H9 (cell line): ENCODE data around the gene CPNE5. TPM values are rescaled to one million over a fixed set of nuclear protein-coding genes. Genes with fewer than 3 reads are reported as not detected.

Experiments used
- DNase-seq: peaks from one replicate; pipeline ENCODE4 v3.0.0-alpha.2; 2017
- H2AFZ ChIP-seq: one replicate; pipeline ENCODE4 v1.6.1; 2013; ENCODE audit warnings: mild to moderate bottlenecking, low read length, control low read depth, moderate library complexity
- H2AK5ac ChIP-seq: 2 replicates; pipeline ENCODE4 v1.6.1; 2013; ENCODE audit warnings: low read length, control low read depth, mixed read lengths; ENCODE audit not compliant: insufficient read length
- H2BK120ac ChIP-seq: one replicate; pipeline ENCODE4 v1.6.1; 2013; ENCODE audit warnings: low read depth, mild to moderate bottlenecking, low read length, control low read depth, inconsistent platforms; ENCODE audit not compliant: poor library complexity, severe bottlenecking
- H2BK12ac ChIP-seq: 2 replicates; pipeline ENCODE4 v1.6.1; 2013; ENCODE audit warnings: low read length, control low read depth, mixed read lengths, low read depth; ENCODE audit not compliant: insufficient read length
- H2BK15ac ChIP-seq: 2 replicates; pipeline ENCODE4 v1.6.1; 2013; ENCODE audit warnings: low read depth, low read length, control low read depth
- H2BK20ac ChIP-seq: one replicate; pipeline ENCODE4 v1.6.1; 2013; ENCODE audit warnings: low read depth, mild to moderate bottlenecking, low read length, control low read depth, inconsistent platforms; ENCODE audit not compliant: poor library complexity, severe bottlenecking
- H2BK5ac ChIP-seq: 2 replicates; pipeline ENCODE4 v1.6.1; 2013; ENCODE audit warnings: low read length, control low read depth, mixed read lengths; ENCODE audit not compliant: insufficient read length
- H3K14ac ChIP-seq: 2 replicates; pipeline ENCODE4 v1.6.1; 2013; ENCODE audit warnings: low read length, control low read depth; ENCODE audit not compliant: insufficient read depth
- H3K18ac ChIP-seq: 2 replicates; pipeline ENCODE4 v1.6.1; 2013; ENCODE audit warnings: low read depth, mild to moderate bottlenecking, mixed read lengths, low read length, control low read depth; ENCODE audit not compliant: insufficient read length
- H3K23ac ChIP-seq: 2 replicates; pipeline ENCODE4 v1.6.1; 2013; ENCODE audit warnings: low read length, control low read depth, mixed read lengths, low read depth; ENCODE audit not compliant: insufficient read length
- H3K23me2 ChIP-seq: 2 replicates; pipeline ENCODE4 v1.6.1; 2013; ENCODE audit warnings: low read depth, mild to moderate bottlenecking, mixed read lengths, low read length, control low read depth; ENCODE audit not compliant: insufficient read length, poor library complexity, severe bottlenecking
- H3K27ac ChIP-seq: 2 replicates; pipeline ENCODE4 v1.5.1; 2013; ENCODE audit warnings: low read length, control low read depth, mixed read lengths, low read depth; ENCODE audit not compliant: insufficient read length
- H3K27me3 ChIP-seq: 2 replicates; pipeline ENCODE4 v1.6.1; 2013; ENCODE audit warnings: low read length, control low read depth, inconsistent platforms; ENCODE audit not compliant: insufficient read depth
- H3K4ac ChIP-seq: 2 replicates; pipeline ENCODE4 v1.6.1; 2013; ENCODE audit warnings: low read depth, mild to moderate bottlenecking, control low read depth, inconsistent platforms, low read length, moderate library complexity
- H3K4me1 ChIP-seq: 2 replicates; pipeline ENCODE4 v1.6.1; 2013; ENCODE audit warnings: low read length, control low read depth, inconsistent platforms; ENCODE audit not compliant: insufficient read depth
- H3K4me2 ChIP-seq: 2 replicates; pipeline ENCODE4 v1.6.1; 2013; ENCODE audit warnings: low read length, control low read depth, mixed read lengths; ENCODE audit not compliant: insufficient read length, insufficient read depth
- H3K56ac ChIP-seq: 2 replicates; pipeline ENCODE4 v1.6.1; 2013; ENCODE audit warnings: low read depth, mild to moderate bottlenecking, mixed read lengths, low read length, control low read depth; ENCODE audit not compliant: insufficient read length
- H3K79me1 ChIP-seq: 2 replicates; pipeline ENCODE4 v1.6.1; 2013; ENCODE audit warnings: low read depth, mild to moderate bottlenecking, moderate library complexity, low read length, control low read depth, inconsistent platforms; ENCODE audit not compliant: insufficient read depth, poor library complexity, severe bottlenecking
- H3K79me2 ChIP-seq: 2 replicates; pipeline ENCODE4 v1.6.1; 2013; ENCODE audit warnings: low read length, control low read depth, inconsistent platforms; ENCODE audit not compliant: insufficient read depth
- H3K9ac ChIP-seq: 2 replicates; pipeline ENCODE4 v1.6.1; 2013; ENCODE audit warnings: low read length, control low read depth, mixed read lengths; ENCODE audit not compliant: insufficient read length; ENCODE audit errors: extremely low read depth
- H3K9me3 ChIP-seq: one replicate; pipeline ENCODE4 v1.6.1; 2013; ENCODE audit warnings: low read depth, low read length, inconsistent platforms; ENCODE audit not compliant: control insufficient read depth
- H3T11ph ChIP-seq: one replicate; pipeline ENCODE4 v1.6.1; 2013; ENCODE audit warnings: mild to moderate bottlenecking, low read length, control low read depth, inconsistent platforms
- H4K20me1 ChIP-seq: one replicate; pipeline ENCODE4 v1.6.1; 2013; ENCODE audit not compliant: control insufficient read depth, insufficient read length, insufficient read depth
- H4K5ac ChIP-seq: 2 replicates; pipeline ENCODE4 v1.6.1; 2013; ENCODE audit warnings: low read depth, mild to moderate bottlenecking, mixed read lengths, low read length, control low read depth; ENCODE audit not compliant: insufficient read length
- H4K8ac ChIP-seq: replicated peaks from 2 replicates; pipeline ENCODE4 v1.6.1; 2013; ENCODE audit warnings: low read length, control low read depth, mixed read lengths, low read depth; ENCODE audit not compliant: insufficient read length
- H4K91ac ChIP-seq: 2 replicates; pipeline ENCODE4 v1.6.1; 2013; ENCODE audit warnings: low read depth, mild to moderate bottlenecking, moderate library complexity, mixed read lengths, low read length, control low read depth; ENCODE audit not compliant: insufficient read length
- H3K27ac Mint-ChIP-seq, 3 experiments: 2 replicates in 2 of 3; 3 replicates in 1 of 3; pipeline ENCODE4 v1.8.0; 2020 to 2021; ENCODE audit warnings: mixed read lengths in 3 of 3, mild to moderate bottlenecking in 1 of 3, moderate library complexity in 1 of 3
- H3K27me3 Mint-ChIP-seq: 2 replicates; pipeline ENCODE4 v1.8.0; 2021; ENCODE audit warnings: low read depth, mild to moderate bottlenecking, moderate library complexity, mixed read lengths
- H3K36me3 Mint-ChIP-seq, 3 experiments: 2 replicates in 2 of 3; 3 replicates in 1 of 3; pipeline ENCODE4 v1.8.0; 2020 to 2021; ENCODE audit warnings: low read depth in 3 of 3, mixed read lengths in 3 of 3; ENCODE audit not compliant: insufficient read depth in 1 of 3
- H3K4me1 Mint-ChIP-seq, 2 experiments: 2 replicates each; pipeline ENCODE4 v1.8.0; 2020; ENCODE audit warnings: mixed read lengths in 2 of 2
- H3K4me3 Mint-ChIP-seq, 2 experiments: 2 replicates in 1 of 2; 3 replicates in 1 of 2; pipeline ENCODE4 v1.8.0; 2020 to 2021; ENCODE audit warnings: mild to moderate bottlenecking in 2 of 2, mixed read lengths in 2 of 2, moderate library complexity in 1 of 2
- H3K9me3 Mint-ChIP-seq, 2 experiments: 2 replicates in 1 of 2; 3 replicates in 1 of 2; pipeline ENCODE4 v1.8.0; 2020; ENCODE audit warnings: mild to moderate bottlenecking in 2 of 2, mixed read lengths in 2 of 2, moderate library complexity in 1 of 2
- WGBS: extraction: QIAGEN DNeasy Blood & Tissue Kit; methylation state at CpG from one replicate; pipeline ENCODE4 v1.1.7; 2013; ENCODE audit warnings: missing lambda C conversion rate, low lambda C conversion rate, mixed read lengths; ENCODE audit not compliant: insufficient read length; ENCODE audit errors: extremely low coverage; 5-methylcytosine and 5-hydroxymethylcytosine counted together
- total RNA-seq: library from RNA; stranded (reverse); gene quantifications from 2 replicates; pipeline ENCODE4 v1.2.1, GENCODE V29; 2021
- TF ChIP-seq, protein P1 (sequence below): fragments of 200-600 bp; sonication (generic); conservative IDR thresholded peaks from 3 replicates; pipeline ENCODE4 v1.8.0; 2021; ENCODE audit warnings: antibody characterized with exemption, mild to moderate bottlenecking

Gene CPNE5
- total RNA-seq, 1 experiment from 2014 or later = 0.52 TPM

DNA sequence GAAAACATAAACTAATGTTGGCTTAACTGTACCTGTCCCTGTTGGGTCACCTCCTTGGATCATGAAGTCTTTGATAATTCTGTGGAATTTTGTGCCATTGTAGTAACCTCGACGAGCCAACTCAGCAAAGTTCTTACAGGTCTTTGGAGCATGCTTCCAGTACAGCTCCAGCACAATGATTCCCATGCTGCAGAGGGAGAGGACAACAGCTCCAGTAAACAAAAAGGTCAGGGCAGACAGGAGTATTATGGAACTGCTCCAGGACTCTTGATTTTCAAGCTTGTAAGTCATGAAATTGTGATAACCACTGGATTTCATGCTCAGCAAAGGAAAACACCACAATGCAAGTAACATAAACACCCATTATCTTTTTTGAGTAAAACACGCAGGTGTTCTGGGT is 32.4 kb upstream of the CPNE5 start:
- DNase-seq = no peak
- Histone ChIP-seq H3K23me2 (peaks cover 3% of the 10 kb centered on the region), H3K79me2 (peaks cover 11% of the 10 kb centered on the region), H3K27me3 (no peaks in the 10 kb centered on the region), H2BK5ac (no peak overlapping the region), H2AFZ (no peak overlapping the region), H2AK5ac (no peak overlapping the region), H3K14ac (no peak overlapping the region), H3K4me2 (no peak overlapping the region), H4K8ac (no peak overlapping the region), H3K79me1 (peaks cover 3% of the 10 kb centered on the region), H3K4ac (no peak overlapping the region), H3K23ac (no peak overlapping the region), H2BK12ac (no peak overlapping the region), H4K91ac (no peak overlapping the region), H3K56ac (no peak overlapping the region), H3T11ph (no peak overlapping the region), H2BK120ac (no peak overlapping the region), H3K9me3 (no peaks in the 10 kb centered on the region), H4K20me1 (no peaks in the 10 kb centered on the region), H3K18ac (no peak overlapping the region), H4K5ac (no peak overlapping the region), H2BK20ac (no peak overlapping the region), H2BK15ac (no peak overlapping the region), H3K9ac (no peak overlapping the region), H3K4me1 (no peaks in the 10 kb centered on the region), H3K27ac (no peak overlapping the region)
- peaks cover 12 to 51% (median 47%) of the 10 kb centered on the region in 3 experiments; a peak in 6 of 7 replicates for H3K36me3 Mint-ChIP-seq
- no peak overlapping the region; a peak in 1 of 7 replicates for H3K27ac Mint-ChIP-seq
- WGBS = no CpG with 5 or more reads among the region's 3 CpGs
- H3K4me1 Mint-ChIP-seq = peaks cover 16 to 23% of the 10 kb centered on the region in 2 experiments
- H3K27me3 Mint-ChIP-seq = peaks cover 1% of the 10 kb centered on the region; the same call in 1 of the 2 replicates
- TF ChIP-seq, protein P1, sequence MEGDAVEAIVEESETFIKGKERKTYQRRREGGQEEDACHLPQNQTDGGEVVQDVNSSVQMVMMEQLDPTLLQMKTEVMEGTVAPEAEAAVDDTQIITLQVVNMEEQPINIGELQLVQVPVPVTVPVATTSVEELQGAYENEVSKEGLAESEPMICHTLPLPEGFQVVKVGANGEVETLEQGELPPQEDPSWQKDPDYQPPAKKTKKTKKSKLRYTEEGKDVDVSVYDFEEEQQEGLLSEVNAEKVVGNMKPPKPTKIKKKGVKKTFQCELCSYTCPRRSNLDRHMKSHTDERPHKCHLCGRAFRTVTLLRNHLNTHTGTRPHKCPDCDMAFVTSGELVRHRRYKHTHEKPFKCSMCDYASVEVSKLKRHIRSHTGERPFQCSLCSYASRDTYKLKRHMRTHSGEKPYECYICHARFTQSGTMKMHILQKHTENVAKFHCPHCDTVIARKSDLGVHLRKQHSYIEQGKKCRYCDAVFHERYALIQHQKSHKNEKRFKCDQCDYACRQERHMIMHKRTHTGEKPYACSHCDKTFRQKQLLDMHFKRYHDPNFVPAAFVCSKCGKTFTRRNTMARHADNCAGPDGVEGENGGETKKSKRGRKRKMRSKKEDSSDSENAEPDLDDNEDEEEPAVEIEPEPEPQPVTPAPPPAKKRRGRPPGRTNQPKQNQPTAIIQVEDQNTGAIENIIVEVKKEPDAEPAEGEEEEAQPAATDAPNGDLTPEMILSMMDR = no peak
- no peaks in the 10 kb centered on the region for H3K9me3 Mint-ChIP-seq
- no peak overlapping the region for H3K4me3 Mint-ChIP-seq
